ENCODE results near the gene MTG2. TPM values are rescaled to one million over a fixed set of nuclear protein-coding genes. Genes with fewer than 3 reads are reported as not detected.

The MTG2 gene
- total and polyA plus RNA-seq, 2 of the 8 experiments (the other 6 are each of a cell fraction or from before 2014, with no cell fraction given), result 14.4 to 22.8 TPM

- H3K23ac ChIP-seq (ENCODE audit: insufficient read length), result no peak overlapping the region
- CTCF ChIA-PET (ENCODE audit: partially characterized antibody), result interaction anchor here (1.6 kb wide), 1 partner anchor 35 kb away, joined by 4 read pairs; no protein-coding TSS in a partner anchor
- H2BK120ac ChIP-seq (replicated peaks; ENCODE audit: low read depth, low read length), result no peak overlapping the region
- no peak overlapping the region for H2BK15ac ChIP-seq (ENCODE audit: low read length)
- no peak for DNase-seq (ENCODE audit: low read depth in 1 of 2, low spot score in 2 of 2)
- H4K91ac ChIP-seq (replicated peaks; ENCODE audit: insufficient read length, low read length), result no peak overlapping the region
- H3K23me2 ChIP-seq (ENCODE audit: low read depth, low read length), result no peaks in the 10 kb centered on the region
- H3K56ac ChIP-seq (replicated peaks; ENCODE audit: insufficient read length, low read depth, low read length), result no peak overlapping the region
- H3K9me3 ChIP-seq (ENCODE audit: insufficient read depth in 2 of 2, low read depth in 1 of 2, low read length in 1 of 2), result no peaks in the 10 kb centered on the region
- no peak for FAIRE-seq
- no peak overlapping the region for H3K27ac ChIP-seq (ENCODE audit: low read depth, low read length)
- no peak overlapping the region for H4K5ac ChIP-seq (ENCODE audit: insufficient read length, low read depth, low read length)
- H2BK5ac ChIP-seq (ENCODE audit: low read depth, low read length), result no peak overlapping the region
- no peaks in the 10 kb centered on the region for H3K79me2 ChIP-seq (ENCODE audit: control insufficient read depth in 1 of 2, insufficient read depth in 2 of 2, low read length in 2 of 2)
- H3K4ac ChIP-seq (replicated peaks; ENCODE audit: insufficient read length, low read depth, low read length), result no peak overlapping the region
- WGBS, 2 experiments (ENCODE audit: extremely low coverage in 1 of 2, insufficient coverage in 1 of 2, insufficient read length in 1 of 2, insufficient replicate concordance in 2 of 2, low coverage in 1 of 2, low lambda C conversion rate in 2 of 2, missing lambda C conversion rate in 1 of 2), result 93% methylated on average over 9 of the region's 9 CpGs; no CpG with 5 or more reads in 1 of the 2 experiments
- H2BK20ac ChIP-seq (ENCODE audit: low read length), result no peak overlapping the region
- H3K14ac ChIP-seq (ENCODE audit: insufficient read length), result no peak overlapping the region
- no peak overlapping the region for H4K8ac ChIP-seq (ENCODE audit: extremely low read depth, insufficient read depth, low read length)
- H3K9ac ChIP-seq (replicated peaks in 1 of 4; ENCODE audit: extremely low read depth in 1 of 4, low read depth in 3 of 4, low read length in 3 of 4), result no peak overlapping the region
- no peak overlapping the region for H3K4me2 ChIP-seq (ENCODE audit: insufficient read depth in 1 of 2, low read depth in 2 of 2, low read length in 2 of 2)
- H3K79me1 ChIP-seq (ENCODE audit: low read depth, low read length), result no peaks in the 10 kb centered on the region
- no peaks in the 10 kb centered on the region for H3K4me1 ChIP-seq (replicated peaks in 1 of 4; ENCODE audit: control insufficient read depth in 3 of 4, insufficient read depth in 4 of 4, low read length in 3 of 4)
- H3K4me3 ChIP-seq (ENCODE audit: extremely low read depth in 1 of 4, insufficient read depth in 2 of 4, low read depth in 3 of 4, low read length in 4 of 4), result no peak overlapping the region
- POLR2A ChIA-PET (ENCODE audit: partially characterized antibody), result interaction anchor here (1.4 to 1.8 kb wide), 2 partner anchors 11 kb away, joined by 3 to 5 read pairs; no protein-coding TSS in a partner anchor
- no peak overlapping the region for H2AK5ac ChIP-seq (ENCODE audit: low read depth, low read length)
- no peak overlapping the region for H2BK12ac ChIP-seq (ENCODE audit: low read depth, low read length)
- H4K20me1 ChIP-seq (replicated peaks in 1 of 2; ENCODE audit: control insufficient read depth in 1 of 2, insufficient read depth in 2 of 2, low read length in 2 of 2), result peaks cover 4 to 5% of the 10 kb centered on the region in 2 experiments
- no peaks in the 10 kb centered on the region for H3K27me3 ChIP-seq (replicated peaks in 1 of 4; ENCODE audit: control insufficient read depth in 3 of 4, extremely low read depth in 1 of 4, insufficient read depth in 3 of 4, low read length in 3 of 4)
- no peak overlapping the region for H3K18ac ChIP-seq (ENCODE audit: extremely low read depth, low read length)
- no peak overlapping the region for H2AFZ ChIP-seq (ENCODE audit: low read length)
- peaks cover 2 to 26% (median 17%) of the 10 kb centered on the region in 4 experiments; a peak in 7 of 8 replicates for H3K36me3 ChIP-seq (ENCODE audit: control insufficient read depth in 2 of 4, insufficient read depth in 4 of 4, low read length in 3 of 4)
- TF ChIP-seq TAF1 (IDR thresholded peaks at IDR 0.05; ENCODE audit: low read depth, low read length), result no peak
- TF ChIP-seq KDM4A (IDR thresholded peaks at IDR 0.05; ENCODE audit: low read depth, low read length, severe bottlenecking), result no peak
- TF ChIP-seq ATF2 (IDR thresholded peaks at IDR 0.05; ENCODE audit: low read length), result no peak
- no peak for TF ChIP-seq CBX8 (IDR thresholded peaks at IDR 0.05; ENCODE audit: borderline replicate concordance, low read depth, low read length)
- TF ChIP-seq SUZ12 (IDR thresholded peaks at IDR 0.05; ENCODE audit: low read length), result no peak
- no peak for TF ChIP-seq EZH2 (IDR thresholded peaks at IDR 0.05; ENCODE audit: low read depth, low read length, severe bottlenecking)
- no peak for TF ChIP-seq SRF (IDR thresholded peaks at IDR 0.05; ENCODE audit: low read depth, low read length)
- no peak for TF ChIP-seq RBBP5 (IDR thresholded peaks at IDR 0.05; ENCODE audit: borderline replicate concordance, low read depth, low read length)
- TF ChIP-seq NRF1 (IDR thresholded peaks at IDR 0.05; ENCODE audit: low read depth, low read length), result no peak
- no peak for TF ChIP-seq FOSL1 (IDR thresholded peaks at IDR 0.05; ENCODE audit: insufficient read depth, low read depth, low read length)
- TF ChIP-seq RNF2 (IDR thresholded peaks at IDR 0.05; ENCODE audit: borderline replicate concordance, low read depth, low read length, missing control alignments, poor library complexity, severe bottlenecking), result no peak
- TF ChIP-seq SP2 (IDR thresholded peaks at IDR 0.05; ENCODE audit: low read length), result no peak
These were observed 12.3 kb upstream of the MTG2 start for GRCh38 chr20:62170536-62170935.
